ENCODE data around the gene RBPMS2. TPM values are rescaled to one million over a fixed set of nuclear protein-coding genes. Genes with fewer than 3 reads are reported as not detected.
"Not testable (repeated sequence)": the region's sequence is repeated elsewhere in the genome, so short reads cannot be mapped to it uniquely, and the experiment has no call there.

The RBPMS2 gene
- total RNA-seq, 6 experiments from 2014 or later, result 0.14 TPM; not detected in 5

DNA sequence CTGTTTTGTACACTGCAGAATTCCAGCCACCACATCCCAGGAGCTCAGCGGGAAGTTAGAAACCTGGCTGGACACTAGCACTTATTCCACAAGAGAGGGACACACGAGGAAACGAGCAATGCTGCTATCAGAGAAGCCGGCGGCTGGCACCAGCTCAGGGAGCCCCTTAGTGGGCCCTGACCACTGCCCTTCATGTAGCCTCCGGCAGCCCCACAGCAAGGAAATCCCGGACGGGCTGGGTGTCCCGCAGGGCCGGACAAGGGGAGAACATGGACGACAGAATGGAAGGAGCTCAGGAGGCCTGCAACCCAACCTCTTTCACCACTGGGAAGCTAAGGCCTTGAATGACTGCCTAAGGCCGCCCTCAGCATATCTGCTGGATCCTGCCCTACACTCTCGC, 32.5 kb downstream of the RBPMS2 start:
- H3K4me1 Mint-ChIP-seq (ENCODE audit: low read depth), result peaks cover 9% of the 10 kb centered on the region
- no peak for DNase-seq
- no peaks in the 10 kb centered on the region for H3K9me3 Mint-ChIP-seq
- H3K36me3 Mint-ChIP-seq (ENCODE audit: low read depth), result no peaks in the 10 kb centered on the region
- no peak overlapping the region for H3K27ac Mint-ChIP-seq
- no peak overlapping the region for H3K4me3 Mint-ChIP-seq
- TF ChIP-seq, protein P1, sequence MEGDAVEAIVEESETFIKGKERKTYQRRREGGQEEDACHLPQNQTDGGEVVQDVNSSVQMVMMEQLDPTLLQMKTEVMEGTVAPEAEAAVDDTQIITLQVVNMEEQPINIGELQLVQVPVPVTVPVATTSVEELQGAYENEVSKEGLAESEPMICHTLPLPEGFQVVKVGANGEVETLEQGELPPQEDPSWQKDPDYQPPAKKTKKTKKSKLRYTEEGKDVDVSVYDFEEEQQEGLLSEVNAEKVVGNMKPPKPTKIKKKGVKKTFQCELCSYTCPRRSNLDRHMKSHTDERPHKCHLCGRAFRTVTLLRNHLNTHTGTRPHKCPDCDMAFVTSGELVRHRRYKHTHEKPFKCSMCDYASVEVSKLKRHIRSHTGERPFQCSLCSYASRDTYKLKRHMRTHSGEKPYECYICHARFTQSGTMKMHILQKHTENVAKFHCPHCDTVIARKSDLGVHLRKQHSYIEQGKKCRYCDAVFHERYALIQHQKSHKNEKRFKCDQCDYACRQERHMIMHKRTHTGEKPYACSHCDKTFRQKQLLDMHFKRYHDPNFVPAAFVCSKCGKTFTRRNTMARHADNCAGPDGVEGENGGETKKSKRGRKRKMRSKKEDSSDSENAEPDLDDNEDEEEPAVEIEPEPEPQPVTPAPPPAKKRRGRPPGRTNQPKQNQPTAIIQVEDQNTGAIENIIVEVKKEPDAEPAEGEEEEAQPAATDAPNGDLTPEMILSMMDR (IDR thresholded peaks at IDR 0.05), result no peak
- peaks cover 27% of the 10 kb centered on the region for H3K27me3 Mint-ChIP-seq (ENCODE audit: insufficient read depth)

DNA sequence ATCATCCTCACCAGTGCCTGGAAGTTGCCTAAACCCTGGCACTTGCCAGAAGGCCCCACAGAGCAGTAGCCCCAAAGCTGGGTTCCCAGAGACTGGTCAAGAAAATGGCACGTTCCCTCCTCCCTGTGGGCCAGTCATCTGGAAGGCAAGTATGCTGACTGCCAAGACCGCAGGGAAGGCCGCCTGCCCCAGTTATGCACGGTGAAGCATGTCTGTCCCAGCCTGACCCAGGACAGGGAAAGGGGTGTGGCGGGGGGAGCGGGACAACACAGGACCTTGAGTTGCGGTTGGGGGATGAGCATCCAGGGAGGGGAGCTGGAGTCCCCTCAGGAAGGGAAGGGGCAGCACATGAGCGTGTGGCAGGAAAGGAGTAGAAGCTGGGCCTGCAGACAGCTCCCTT, 33.0 kb downstream of the RBPMS2 start:
- H3K9me3 Mint-ChIP-seq, result no peaks in the 10 kb centered on the region
- DNase-seq, result no peak

DNA sequence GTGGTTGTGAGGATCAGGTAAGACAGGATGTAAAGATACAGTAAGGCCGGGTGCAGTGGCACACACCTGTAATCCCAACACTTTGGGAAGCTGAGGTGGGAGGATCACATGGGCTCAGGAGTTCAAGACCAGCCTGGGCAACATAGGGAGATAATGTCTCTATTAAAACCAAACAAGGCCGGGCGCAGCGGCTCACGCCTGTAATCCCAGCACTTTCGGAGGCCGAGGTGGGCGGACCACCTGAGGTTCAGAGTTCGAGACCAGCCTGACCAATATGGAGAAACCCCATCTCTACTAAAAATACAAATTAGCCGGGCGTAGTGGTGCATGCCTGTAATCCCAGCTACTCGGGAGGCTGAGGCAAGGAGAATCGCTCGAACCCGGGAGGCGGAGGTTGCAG, 33.7 kb downstream of the RBPMS2 start:
- not testable (repeated sequence) for H3K27ac Mint-ChIP-seq; H3K4me3 Mint-ChIP-seq; H3K4me1 Mint-ChIP-seq (ENCODE audit: low read depth); H3K9me3 Mint-ChIP-seq; DNase-seq; H3K36me3 Mint-ChIP-seq (ENCODE audit: low read depth)
- peaks cover 17% of the 10 kb centered on the region for H3K27me3 Mint-ChIP-seq (ENCODE audit: insufficient read depth)

More for the DNA sequence above, 33.0 kb downstream of the RBPMS2 start:
- Mint-ChIP-seq H3K27ac (no peak overlapping the region), H3K36me3 (ENCODE audit: low read depth) (no peaks in the 10 kb centered on the region), H3K4me3 (no peak overlapping the region), H3K4me1 (ENCODE audit: low read depth) (peaks cover 9% of the 10 kb centered on the region), H3K27me3 (ENCODE audit: insufficient read depth) (peaks cover 22% of the 10 kb centered on the region)
- TF ChIP-seq, protein P1 (IDR thresholded peaks at IDR 0.05), result no peak

DNA sequence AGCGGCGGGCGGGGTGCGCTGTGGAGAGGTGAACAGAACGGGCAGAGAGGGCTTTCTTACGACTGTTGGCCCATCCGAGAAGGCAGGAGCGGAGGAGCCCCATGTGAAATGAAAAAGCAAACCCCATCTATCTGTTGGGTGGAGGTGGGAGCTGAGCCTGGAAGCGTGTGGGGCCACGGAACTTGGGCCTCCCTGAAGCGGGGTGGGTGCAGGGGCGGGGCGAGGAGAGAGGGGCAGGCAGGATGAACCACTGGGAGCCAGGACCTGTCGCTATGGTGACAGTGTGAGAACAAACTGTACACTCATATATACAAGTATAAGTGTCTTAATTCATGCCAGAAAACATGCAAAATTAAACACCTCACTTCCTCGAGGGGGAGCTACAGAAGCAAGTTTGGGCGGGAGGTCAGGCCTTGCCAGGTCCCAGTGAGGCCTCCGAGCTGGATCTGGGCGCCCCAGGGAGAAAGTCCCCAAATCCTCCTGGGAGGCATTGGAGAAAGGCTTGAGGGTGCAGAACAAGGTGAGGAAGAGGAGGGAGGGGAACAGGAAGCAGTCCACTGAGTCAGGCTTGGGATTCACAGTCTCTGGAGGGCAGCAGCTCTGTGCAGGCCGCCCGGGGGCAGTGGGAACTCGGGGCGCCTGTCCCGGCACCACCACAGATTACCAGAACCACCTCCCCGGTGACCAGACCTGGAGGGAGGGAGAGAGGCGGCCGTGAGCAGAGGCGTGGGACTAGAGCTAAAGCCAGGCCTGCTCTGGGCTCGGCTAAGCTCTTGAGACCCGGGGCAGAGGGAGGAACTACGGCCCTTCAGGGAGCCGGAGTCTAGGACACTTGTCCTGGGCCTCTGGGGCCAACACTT, 34.8 kb downstream of the RBPMS2 start:
- Mint-ChIP-seq H3K27me3 (ENCODE audit: insufficient read depth) (peaks cover 8% of the 10 kb centered on the region), H3K36me3 (ENCODE audit: low read depth) (no peaks in the 10 kb centered on the region), H3K4me1 (ENCODE audit: low read depth) (peaks cover 9% of the 10 kb centered on the region), H3K9me3 (no peaks in the 10 kb centered on the region), H3K4me3 (peak overlapping the region; percentile 63), H3K27ac (no peak overlapping the region; the same call in 1 of the 2 replicates)
- TF ChIP-seq, protein P1 (IDR thresholded peaks at IDR 0.05), result peak; percentile 68
- DNase-seq, result peak; percentile 73

DNA sequence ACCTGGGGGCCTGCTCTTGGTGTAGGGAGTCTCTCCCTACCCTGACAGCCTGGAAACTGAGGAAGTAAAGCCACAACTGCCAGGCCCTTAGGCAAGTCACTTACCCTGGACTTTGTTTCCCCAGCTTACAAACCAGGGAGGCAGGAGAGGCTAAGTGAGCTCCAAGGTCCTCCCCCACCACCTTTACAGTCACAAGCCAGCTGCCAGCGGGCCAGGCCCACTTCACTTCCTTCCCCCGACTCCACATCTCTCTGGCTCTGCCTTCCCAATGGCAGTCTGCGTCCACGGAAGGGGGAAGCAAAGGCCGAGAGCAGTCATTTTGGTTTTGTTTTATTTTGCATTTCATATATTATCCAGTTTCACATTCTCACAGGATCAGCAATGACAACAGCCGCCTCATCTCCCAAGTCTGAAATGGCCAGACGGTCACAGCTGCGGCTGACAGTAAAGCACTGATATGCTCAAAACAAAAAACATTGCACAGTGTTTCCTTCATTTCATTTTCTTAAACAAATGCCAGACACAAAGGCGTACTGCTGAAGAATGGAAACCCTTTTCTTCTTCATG, 35.7 kb downstream of the RBPMS2 start:
- Mint-ChIP-seq H3K4me3 (peak overlapping the region; percentile 63), H3K36me3 (ENCODE audit: low read depth) (no peaks in the 10 kb centered on the region), H3K27ac (no peak overlapping the region; the same call in 1 of the 2 replicates), H3K27me3 (ENCODE audit: insufficient read depth) (peaks cover 8% of the 10 kb centered on the region), H3K4me1 (ENCODE audit: low read depth) (peaks cover 9% of the 10 kb centered on the region), H3K9me3 (no peaks in the 10 kb centered on the region)
- DNase-seq, result no peak
- TF ChIP-seq, protein P1 (IDR thresholded peaks at IDR 0.05), result no peak

DNA sequence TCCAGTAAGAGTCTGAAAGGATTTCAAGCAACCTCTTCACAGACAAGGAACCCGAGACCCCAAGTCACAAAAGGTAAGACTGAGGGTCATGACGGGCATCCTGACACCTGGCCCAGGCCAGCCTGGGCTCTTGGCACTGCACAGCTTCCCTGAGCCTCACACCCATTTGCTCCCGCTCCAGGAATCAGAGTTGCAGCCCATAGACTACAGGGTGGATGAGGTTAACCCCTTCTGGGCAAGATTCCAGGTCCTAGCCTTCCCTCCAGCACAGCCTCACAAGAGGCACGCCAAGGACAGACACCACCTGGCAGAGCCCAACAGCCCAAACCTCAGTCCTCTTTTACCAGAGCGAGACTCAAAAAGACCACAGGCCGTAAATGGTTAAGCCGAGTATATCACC, 36.2 kb downstream of the RBPMS2 start:
- Mint-ChIP-seq H3K36me3 (ENCODE audit: low read depth) (no peaks in the 10 kb centered on the region), H3K4me1 (ENCODE audit: low read depth) (peaks cover 9% of the 10 kb centered on the region), H3K9me3 (no peaks in the 10 kb centered on the region), H3K4me3 (no peak overlapping the region; the same call in 1 of the 2 replicates), H3K27me3 (ENCODE audit: insufficient read depth) (peaks cover 6% of the 10 kb centered on the region), H3K27ac (no peak overlapping the region)
- TF ChIP-seq, protein P1 (IDR thresholded peaks at IDR 0.05), result no peak
- DNase-seq, result no peak
